ENCODE data around the gene KCNQ5.

Gene KCNQ5

DNA sequence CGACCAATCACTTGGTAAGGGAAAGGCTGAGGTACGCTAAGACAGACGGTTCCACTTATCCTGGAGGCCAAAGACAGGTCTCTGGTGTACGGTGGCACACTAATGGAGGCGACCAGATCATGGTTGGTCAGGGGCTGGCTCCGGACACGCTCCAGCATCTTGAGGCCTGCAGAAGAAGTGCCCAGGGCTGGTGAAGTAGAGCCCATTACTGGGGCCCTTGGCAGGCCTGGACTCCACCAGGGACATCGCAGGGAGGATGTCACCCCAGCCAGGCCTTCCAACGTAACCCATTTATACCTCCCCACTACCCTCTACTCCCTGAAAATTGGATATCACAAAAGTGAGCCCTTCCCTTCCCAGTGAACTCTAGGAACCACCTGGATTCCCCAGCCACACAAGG is 587.3 kb downstream of the KCNQ5 start:
- DNase-seq, result no peak

DNA sequence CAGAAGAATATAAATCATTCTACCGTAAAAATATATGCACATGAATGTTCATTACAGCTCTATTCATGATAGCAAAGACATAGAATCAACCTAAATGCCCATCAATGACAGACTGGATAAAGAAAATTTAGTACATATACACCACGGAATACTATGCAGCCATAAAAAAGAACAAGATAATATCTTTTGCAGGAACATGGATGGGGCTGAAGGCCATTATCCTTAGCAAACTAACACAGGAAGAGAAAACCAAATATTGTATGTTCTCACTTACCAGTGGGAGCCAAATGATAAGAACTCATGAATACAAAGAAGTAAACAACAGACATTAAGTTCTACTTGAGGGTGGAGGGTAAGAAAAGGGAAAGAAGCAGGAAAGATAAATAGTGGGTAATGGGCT is 595.0 kb downstream of the KCNQ5 start:
- DNase-seq, result no peak

GRCh38 chr6:73225396-73225795 is 603.5 kb downstream of the KCNQ5 start, which contains the start of gene KHDC1L:
Gene KHDC1L (minus strand): TSS chr6:73225496. CDS start chr6:73225408, 88 bp downstream.
- no peak for DNase-seq

DNA sequence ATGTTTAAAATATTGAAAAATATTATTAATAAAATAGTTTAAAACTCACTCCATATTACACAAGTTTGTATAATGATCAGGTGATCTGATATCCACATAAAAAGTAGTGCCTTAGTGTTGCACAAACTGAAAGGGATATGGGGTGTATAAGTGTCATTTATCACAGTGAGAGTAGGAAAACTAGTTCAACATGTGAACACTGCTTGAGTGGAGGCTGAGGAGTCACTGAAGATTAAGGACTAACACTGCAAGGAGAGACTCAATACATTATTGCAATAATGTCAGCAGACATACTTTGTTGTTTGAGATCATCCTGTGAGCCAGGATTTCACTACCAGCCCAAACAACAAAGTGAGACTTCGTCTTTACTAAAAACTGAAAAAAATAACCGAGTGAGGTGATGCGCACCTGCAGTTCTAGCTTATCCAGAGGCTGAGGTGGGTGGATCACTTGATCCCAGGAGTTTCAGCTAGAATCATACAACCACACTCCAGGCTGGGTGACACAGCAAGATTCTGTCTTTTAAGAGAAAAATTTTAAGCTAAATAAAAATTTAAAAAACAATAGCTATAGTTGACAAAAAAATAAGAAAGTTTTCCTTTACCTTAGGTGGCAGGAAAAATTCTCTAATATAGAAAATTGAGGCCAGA is 605.9 kb downstream of the KCNQ5 start:
- DNase-seq, result no peak

DNA sequence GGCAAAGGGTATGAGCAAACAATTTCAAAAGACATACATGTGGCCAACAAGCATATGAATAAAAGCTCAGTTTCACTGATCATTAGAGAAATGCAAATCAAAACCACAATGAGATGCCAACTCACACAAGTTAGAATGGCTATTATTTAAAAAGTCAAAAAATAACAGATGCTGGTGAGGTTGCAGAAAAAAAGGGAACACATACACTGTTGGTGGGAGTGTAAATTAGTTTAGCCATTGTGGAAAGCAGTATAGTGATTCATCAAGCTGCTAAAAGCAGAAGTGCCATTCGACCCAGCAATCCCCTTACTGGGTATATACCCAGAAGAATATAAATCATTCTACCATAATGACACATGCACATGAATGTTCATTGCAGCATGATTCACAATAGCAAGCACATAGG is 610.1 kb downstream of the KCNQ5 start:
- DNase-seq, result peak; percentile 6

- no peak for DNase-seq
These were observed 611.2 kb downstream of the KCNQ5 start for GRCh38 chr6:73233048-73233447.

- peak; percentile 69 for DNase-seq
These were observed 612.1 kb downstream of the KCNQ5 start for GRCh38 chr6:73233971-73234370.

DNA sequence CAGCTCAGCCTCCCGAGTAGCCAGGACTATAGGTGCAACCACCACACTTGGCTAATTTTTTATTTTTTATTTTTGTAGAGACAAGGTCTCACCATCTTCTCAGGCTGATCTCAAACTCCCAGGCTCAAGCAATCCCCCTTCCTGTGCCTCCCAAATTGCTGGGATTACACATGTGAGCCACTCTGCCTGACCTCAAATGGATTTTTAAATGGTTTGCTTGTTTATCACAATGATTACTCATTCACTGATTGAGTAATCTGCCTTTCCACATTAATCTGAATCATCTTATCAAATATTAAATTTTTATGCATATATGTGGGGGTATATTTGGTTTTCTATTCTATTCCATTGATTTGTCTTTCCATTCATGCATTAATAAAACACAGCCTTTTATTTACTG is 612.9 kb downstream of the KCNQ5 start:
- peak; percentile 87 for DNase-seq

- peak; percentile 93 for DNase-seq
These were observed 614.4 kb downstream of the KCNQ5 start for GRCh38 chr6:73236144-73236750.

DNA sequence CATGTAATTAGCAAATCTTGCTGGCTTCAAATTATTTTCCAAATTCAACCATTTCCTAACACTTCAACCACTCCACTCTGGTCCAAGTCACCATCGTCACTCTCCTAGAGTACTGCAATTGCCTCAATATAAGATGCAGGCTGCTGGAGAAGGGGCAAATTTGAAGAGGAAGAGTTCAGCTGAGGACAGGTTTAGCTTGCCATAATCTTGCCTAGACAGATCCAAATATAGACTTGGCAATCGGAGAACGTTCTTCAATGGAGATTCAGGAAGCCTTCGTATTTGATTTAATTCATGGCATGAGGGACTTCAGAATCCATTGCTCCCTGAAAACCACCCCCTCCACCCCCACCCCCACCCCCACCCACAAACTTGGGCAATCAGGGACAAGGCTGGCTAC is 618.9 kb downstream of the KCNQ5 start:
- DNase-seq, result no peak

DNA sequence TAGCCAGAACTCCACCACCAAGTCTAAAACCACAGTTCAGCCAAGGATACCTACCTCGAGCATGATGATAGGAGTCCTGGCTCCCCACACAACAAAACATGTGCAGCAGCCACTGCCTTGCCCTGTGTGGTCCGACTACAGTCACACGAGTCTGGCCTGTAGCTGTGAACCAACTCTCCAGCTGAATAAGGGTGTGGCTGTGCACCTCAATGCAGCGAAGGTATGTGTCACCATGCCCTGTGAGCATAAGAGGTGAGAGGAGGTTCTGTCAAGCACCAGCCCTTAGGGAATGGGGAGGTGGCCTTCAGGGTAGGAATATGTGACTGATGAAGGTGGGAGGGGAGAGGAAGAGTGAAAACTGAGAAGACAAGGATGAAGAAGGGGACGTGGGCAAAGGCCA is 620.1 kb downstream of the KCNQ5 start:
- DNase-seq, result no peak
